Activated T-cell treated with anti-CD3 and anti-CD28 coated beads for 4 hours (primary cell): ENCODE measurements around the gene TENT4A.

Source experiments
- DNase-seq: peaks from one replicate; pipeline ENCODE4 v3.0.0-alpha.2; 2020

Gene TENT4A

GRCh38 chr5:6700685-6701355 is 12.4 kb upstream of the TENT4A start:
- no peak for DNase-seq

GRCh38 chr5:6701491-6701890 is 11.7 kb upstream of the TENT4A start:
- DNase-seq = no peak

GRCh38 chr5:6702633-6703032 is 10.6 kb upstream of the TENT4A start:
- DNase-seq = no peak

GRCh38 chr5:6703806-6704205 is 9.4 kb upstream of the TENT4A start:
- DNase-seq = no peak

- no peak for DNase-seq
Observed at GRCh38 chr5:6704361-6704851, 8.8 kb upstream of the TENT4A start.

- DNase-seq = no peak
Observed at GRCh38 chr5:6705088-6705487, 8.1 kb upstream of the TENT4A start.

GRCh38 chr5:6705959-6706358 is 7.3 kb upstream of the TENT4A start:
- DNase-seq = no peak

- DNase-seq = no peak
Observed at GRCh38 chr5:6707852-6708251, 5.4 kb upstream of the TENT4A start.

GRCh38 chr5:6708814-6709213 is 4.4 kb upstream of the TENT4A start:
- no peak for DNase-seq

- DNase-seq = no peak
Observed at GRCh38 chr5:6710070-6710469, 3.2 kb upstream of the TENT4A start.

GRCh38 chr5:6710551-6711318 is 2.5 kb upstream of the TENT4A start:
- no peak for DNase-seq

GRCh38 chr5:6711409-6712141 is 1.7 kb upstream of the TENT4A start:
- DNase-seq = no peak

- peak; percentile 21 for DNase-seq
Observed at GRCh38 chr5:6712142-6712576, 1.1 kb upstream of the TENT4A start.

GRCh38 chr5:6712577-6713273 is 507 bp upstream of the TENT4A start:
- peak; percentile 94 for DNase-seq

GRCh38 chr5:6714226-6715041 is 1.2 kb downstream of the TENT4A start:
- no peak for DNase-seq

GRCh38 chr5:6715271-6715670 is 2.0 kb downstream of the TENT4A start:
- no peak for DNase-seq

- no peak for DNase-seq
Observed at GRCh38 chr5:6715758-6716628, 2.8 kb downstream of the TENT4A start.

GRCh38 chr5:6716629-6717149 is 3.5 kb downstream of the TENT4A start:
- no peak for DNase-seq

- no peak for DNase-seq
Observed at GRCh38 chr5:6717247-6717646, 4.0 kb downstream of the TENT4A start.

GRCh38 chr5:6717687-6718086 is 4.5 kb downstream of the TENT4A start:
- no peak for DNase-seq

- no peak for DNase-seq
Observed at GRCh38 chr5:6718161-6718681, 5.0 kb downstream of the TENT4A start.
